ENCODE results near the gene GPC6.

GPC6 gene

GRCh38 chr13:93561576-93562225 is 335.1 kb downstream of the GPC6 start:
- Histone ChIP-seq H3K27ac (replicated peaks) (no peak overlapping the region), H3K27me3 (ENCODE audit: insufficient read depth, poor library complexity, severe bottlenecking) (no peaks in the 10 kb centered on the region), H3K4me3 (replicated peaks; ENCODE audit: insufficient read depth, low read length) (no peak overlapping the region)
- TF ChIP-seq GABPA (IDR thresholded peaks at IDR 0.05; ENCODE audit: low read depth) (no peak), SPI1 (IDR thresholded peaks at IDR 0.05; ENCODE audit: borderline replicate concordance, low read depth) (no peak), POLR2AphosphoS5 (IDR thresholded peaks at IDR 0.05; ENCODE audit: low read depth) (no peak), CTCF (IDR thresholded peaks at IDR 0.05; ENCODE audit: insufficient read depth, low read length) (no peak), REST (IDR thresholded peaks at IDR 0.05; ENCODE audit: insufficient replicate concordance, low read depth) (no peak)
- no peak for DNase-seq (ENCODE audit: low read depth in 1 of 2, low spot score in 1 of 2)

GRCh38 chr13:93562676-93563075 is 336.1 kb downstream of the GPC6 start:
- no peak for TF ChIP-seq GABPA (IDR thresholded peaks at IDR 0.05; ENCODE audit: low read depth)
- DNase-seq (ENCODE audit: low read depth in 1 of 2, low spot score in 1 of 2), result no peak
- no peaks in the 10 kb centered on the region for H3K27me3 ChIP-seq (ENCODE audit: insufficient read depth, poor library complexity, severe bottlenecking)
- no peak overlapping the region for H3K27ac ChIP-seq (replicated peaks)
- H3K4me3 ChIP-seq (replicated peaks; ENCODE audit: insufficient read depth, low read length), result no peak overlapping the region

GRCh38 chr13:93577105-93577504 is 350.5 kb downstream of the GPC6 start:
- H3K4me3 ChIP-seq (replicated peaks; ENCODE audit: insufficient read depth, low read length), result no peak overlapping the region
- no peaks in the 10 kb centered on the region for H3K27me3 ChIP-seq (ENCODE audit: insufficient read depth, poor library complexity, severe bottlenecking)
- no peak for DNase-seq (ENCODE audit: low read depth in 1 of 2, low spot score in 1 of 2)
- TF ChIP-seq REST (IDR thresholded peaks at IDR 0.05; ENCODE audit: insufficient replicate concordance, low read depth), result no peak
- TF ChIP-seq SPI1 (IDR thresholded peaks at IDR 0.05; ENCODE audit: borderline replicate concordance, low read depth), result peak; percentile 63; the same call in 1 of the 2 replicates
- H3K27ac ChIP-seq (replicated peaks), result no peak overlapping the region

GRCh38 chr13:93589788-93590187 is 363.2 kb downstream of the GPC6 start:
- H3K27me3 ChIP-seq (ENCODE audit: insufficient read depth, poor library complexity, severe bottlenecking), result no peaks in the 10 kb centered on the region
- no peak overlapping the region for H3K27ac ChIP-seq (replicated peaks)
- TF ChIP-seq GABPA (IDR thresholded peaks at IDR 0.05; ENCODE audit: low read depth) (no peak), REST (IDR thresholded peaks at IDR 0.05; ENCODE audit: insufficient replicate concordance, low read depth) (no peak), CTCF (IDR thresholded peaks at IDR 0.05; ENCODE audit: insufficient read depth, low read length) (no peak), POLR2AphosphoS5 (IDR thresholded peaks at IDR 0.05; ENCODE audit: low read depth) (no peak), SPI1 (IDR thresholded peaks at IDR 0.05; ENCODE audit: borderline replicate concordance, low read depth) (no peak)
- H3K4me3 ChIP-seq (replicated peaks; ENCODE audit: insufficient read depth, low read length), result no peak overlapping the region
- DNase-seq (ENCODE audit: low read depth in 1 of 2, low spot score in 1 of 2), result no peak

Data from HL-60 (cell line).